ENCODE measurements around the gene GTPBP1.
A peak's percentile ranks its signal among the peaks of the same experiment; 100 is the strongest.

Gene GTPBP1

GRCh38 chr22:38716271-38716670, 10.5 kb downstream of the GTPBP1 start:
- no peak overlapping the region for H3K4me3 ChIP-seq (ENCODE audit: low read depth, low read length)
- no peak for DNase-seq (ENCODE audit: low read depth)
- TF ChIP-seq, protein P1, sequence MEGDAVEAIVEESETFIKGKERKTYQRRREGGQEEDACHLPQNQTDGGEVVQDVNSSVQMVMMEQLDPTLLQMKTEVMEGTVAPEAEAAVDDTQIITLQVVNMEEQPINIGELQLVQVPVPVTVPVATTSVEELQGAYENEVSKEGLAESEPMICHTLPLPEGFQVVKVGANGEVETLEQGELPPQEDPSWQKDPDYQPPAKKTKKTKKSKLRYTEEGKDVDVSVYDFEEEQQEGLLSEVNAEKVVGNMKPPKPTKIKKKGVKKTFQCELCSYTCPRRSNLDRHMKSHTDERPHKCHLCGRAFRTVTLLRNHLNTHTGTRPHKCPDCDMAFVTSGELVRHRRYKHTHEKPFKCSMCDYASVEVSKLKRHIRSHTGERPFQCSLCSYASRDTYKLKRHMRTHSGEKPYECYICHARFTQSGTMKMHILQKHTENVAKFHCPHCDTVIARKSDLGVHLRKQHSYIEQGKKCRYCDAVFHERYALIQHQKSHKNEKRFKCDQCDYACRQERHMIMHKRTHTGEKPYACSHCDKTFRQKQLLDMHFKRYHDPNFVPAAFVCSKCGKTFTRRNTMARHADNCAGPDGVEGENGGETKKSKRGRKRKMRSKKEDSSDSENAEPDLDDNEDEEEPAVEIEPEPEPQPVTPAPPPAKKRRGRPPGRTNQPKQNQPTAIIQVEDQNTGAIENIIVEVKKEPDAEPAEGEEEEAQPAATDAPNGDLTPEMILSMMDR (IDR thresholded peaks at IDR 0.05; ENCODE audit: low read depth, low read length, missing control alignments): no peak

- DNase-seq (ENCODE audit: low read depth): no peak
- TF ChIP-seq, protein P1 (IDR thresholded peaks at IDR 0.05; ENCODE audit: low read depth, low read length, missing control alignments): no peak
- no peak overlapping the region for H3K4me3 ChIP-seq (ENCODE audit: low read depth, low read length)
Measured at GRCh38 chr22:38716826-38717225, 11.1 kb downstream of the GTPBP1 start.

DNA sequence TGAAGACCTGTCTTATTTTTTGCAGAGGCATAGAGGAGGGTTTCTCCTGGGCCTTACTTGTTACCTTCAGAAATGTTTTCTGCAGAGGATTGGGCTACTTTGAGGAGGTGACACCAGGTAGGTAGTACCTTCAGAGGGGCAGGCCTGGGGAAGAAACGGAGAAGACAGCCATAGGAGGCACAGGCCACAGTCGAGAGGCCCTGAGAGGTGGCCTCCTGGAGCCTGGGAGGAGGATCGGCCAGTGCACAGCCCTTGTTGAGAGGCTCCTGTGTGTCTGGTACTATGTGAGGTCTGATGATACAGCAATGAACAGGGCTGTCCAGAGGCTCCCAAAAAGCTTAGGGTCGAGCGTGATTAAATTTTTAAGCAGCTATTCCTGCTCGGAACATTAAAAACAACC, 11.5 kb downstream of the GTPBP1 start:
- no peak for DNase-seq (ENCODE audit: low read depth)
- no peak overlapping the region for H3K4me3 ChIP-seq (ENCODE audit: low read depth, low read length)
- TF ChIP-seq, protein P1 (IDR thresholded peaks at IDR 0.05; ENCODE audit: low read depth, low read length, missing control alignments): no peak

- TF ChIP-seq, protein P1 (IDR thresholded peaks at IDR 0.05; ENCODE audit: low read depth, low read length, missing control alignments): peak; percentile 10
- DNase-seq (ENCODE audit: low read depth): no peak
- no peak overlapping the region for H3K4me3 ChIP-seq (ENCODE audit: low read depth, low read length)
Measured at GRCh38 chr22:38718414-38718813, 12.7 kb downstream of the GTPBP1 start.

DNA sequence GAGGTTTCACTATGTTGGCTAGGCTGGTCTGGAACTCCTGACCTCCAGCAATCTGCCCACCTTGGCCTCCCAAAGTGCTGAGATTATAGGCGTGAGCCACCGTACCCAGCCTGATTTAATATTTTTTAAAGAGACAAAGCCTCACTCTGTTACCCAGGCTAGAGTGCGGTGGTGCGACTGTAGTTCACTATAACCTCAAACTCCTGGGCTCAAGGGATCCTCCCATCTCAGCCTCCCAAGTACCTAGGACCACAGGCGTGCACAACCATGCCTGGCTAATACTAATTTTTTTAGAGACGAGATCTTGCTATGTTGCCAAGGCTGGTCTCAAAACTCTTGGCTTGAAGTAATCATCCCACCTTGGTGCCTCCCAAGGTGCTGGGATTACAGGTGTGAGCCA, 13.5 kb downstream of the GTPBP1 start:
- TF ChIP-seq, protein P1 (IDR thresholded peaks at IDR 0.05; ENCODE audit: low read depth, low read length, missing control alignments): no peak
- no peak for DNase-seq (ENCODE audit: low read depth)
- H3K4me3 ChIP-seq (ENCODE audit: low read depth, low read length): no peak overlapping the region

DNA sequence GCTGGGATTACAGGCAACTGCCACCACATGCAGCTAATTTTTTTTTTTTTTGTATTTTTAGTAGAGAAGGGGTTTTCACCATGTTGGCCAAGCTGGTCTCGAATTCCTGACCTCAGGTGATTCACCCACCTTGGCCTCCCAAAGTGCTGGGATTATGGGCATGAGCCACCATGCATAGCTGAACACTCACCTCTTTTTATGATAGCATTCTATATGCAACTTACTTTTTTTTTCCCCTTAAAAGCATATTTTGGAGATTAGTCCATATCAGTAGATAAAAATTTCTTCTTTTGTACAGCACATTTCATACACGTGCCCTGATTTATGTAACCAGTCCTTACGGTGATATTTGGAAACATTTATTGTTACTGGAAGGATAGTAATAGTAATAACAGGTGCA, 14.6 kb downstream of the GTPBP1 start:
- no peak for DNase-seq (ENCODE audit: low read depth)
- TF ChIP-seq, protein P1 (IDR thresholded peaks at IDR 0.05; ENCODE audit: low read depth, low read length, missing control alignments): no peak
- H3K4me3 ChIP-seq (ENCODE audit: low read depth, low read length): no peak overlapping the region

DNA sequence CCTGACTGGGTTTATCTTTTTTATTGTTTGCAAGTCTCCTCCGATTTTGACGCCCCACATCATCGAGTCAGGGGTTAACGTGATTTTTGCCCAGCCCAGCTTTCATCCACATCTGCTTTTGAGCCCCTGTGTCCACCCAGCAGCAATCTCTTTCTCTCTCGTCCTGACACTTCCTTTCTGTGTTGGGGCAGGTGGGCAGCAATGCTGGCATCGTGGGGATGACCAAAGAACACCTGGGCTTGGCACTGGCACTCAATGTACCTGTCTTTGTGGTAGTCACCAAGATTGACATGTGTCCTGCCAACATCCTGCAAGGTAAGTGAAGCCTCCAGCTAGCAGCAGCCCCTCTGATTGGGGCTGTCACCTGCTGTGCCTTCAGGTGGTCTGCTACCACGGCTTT, 15.8 kb downstream of the GTPBP1 start:
- DNase-seq (ENCODE audit: low read depth): no peak
- no peak overlapping the region for H3K4me3 ChIP-seq (ENCODE audit: low read depth, low read length)
- TF ChIP-seq, protein P1 (IDR thresholded peaks at IDR 0.05; ENCODE audit: low read depth, low read length, missing control alignments): no peak

All from GM12864 (cell line).